ENCODE results near the gene PCCA.

PCCA gene

DNA sequence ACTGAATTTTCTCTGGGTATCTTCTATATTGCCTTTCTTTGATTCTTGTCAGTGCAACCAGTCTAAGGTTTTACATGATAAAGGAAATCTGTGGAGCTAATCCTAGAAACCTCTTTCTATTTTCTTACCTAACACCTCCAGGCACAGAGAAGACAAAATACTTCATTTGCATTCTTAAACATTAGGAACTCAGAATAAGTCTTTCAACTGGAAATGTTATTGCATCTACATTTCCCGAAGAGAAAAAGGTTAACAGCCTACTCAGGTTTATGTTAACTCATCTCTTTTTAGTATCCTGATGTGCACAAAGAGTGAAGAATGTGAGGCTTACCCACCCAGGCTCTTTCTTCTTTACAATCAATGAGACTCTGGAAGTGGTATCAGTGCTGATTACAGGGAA lies 106.7 kb downstream of the PCCA start:
- Histone ChIP-seq H3K4me3 (ENCODE audit: low read length in 2 of 2) (no peak overlapping the region), H3K27me3 (ENCODE audit: control insufficient read depth in 1 of 2, insufficient read depth in 2 of 2, low read length in 2 of 2) (no peaks in the 10 kb centered on the region), H3K36me3 (ENCODE audit: control insufficient read depth in 2 of 2, insufficient read depth in 2 of 2, low read length in 2 of 2) (no peaks in the 10 kb centered on the region), H3K9me3 (ENCODE audit: control insufficient read depth in 2 of 2, low read length in 2 of 2) (no peaks in the 10 kb centered on the region), H3K9ac (ENCODE audit: low read length in 2 of 2) (no peak overlapping the region), H3K4me1 (ENCODE audit: control insufficient read depth, insufficient read depth, low read length) (no peaks in the 10 kb centered on the region), H3K27ac (ENCODE audit: low read length) (no peak overlapping the region)

GRCh38 chr13:100196375-100196774 lies 107.5 kb downstream of the PCCA start:
- Histone ChIP-seq H3K27ac (ENCODE audit: low read length) (no peak overlapping the region), H3K36me3 (ENCODE audit: control insufficient read depth in 2 of 2, insufficient read depth in 2 of 2, low read length in 2 of 2) (no peaks in the 10 kb centered on the region), H3K9ac (ENCODE audit: low read length in 2 of 2) (no peak overlapping the region), H3K27me3 (ENCODE audit: control insufficient read depth in 1 of 2, insufficient read depth in 2 of 2, low read length in 2 of 2) (no peaks in the 10 kb centered on the region), H3K4me1 (ENCODE audit: control insufficient read depth, insufficient read depth, low read length) (no peaks in the 10 kb centered on the region), H3K4me3 (ENCODE audit: low read length in 2 of 2) (no peak overlapping the region), H3K9me3 (ENCODE audit: control insufficient read depth in 2 of 2, low read length in 2 of 2) (no peaks in the 10 kb centered on the region)

DNA sequence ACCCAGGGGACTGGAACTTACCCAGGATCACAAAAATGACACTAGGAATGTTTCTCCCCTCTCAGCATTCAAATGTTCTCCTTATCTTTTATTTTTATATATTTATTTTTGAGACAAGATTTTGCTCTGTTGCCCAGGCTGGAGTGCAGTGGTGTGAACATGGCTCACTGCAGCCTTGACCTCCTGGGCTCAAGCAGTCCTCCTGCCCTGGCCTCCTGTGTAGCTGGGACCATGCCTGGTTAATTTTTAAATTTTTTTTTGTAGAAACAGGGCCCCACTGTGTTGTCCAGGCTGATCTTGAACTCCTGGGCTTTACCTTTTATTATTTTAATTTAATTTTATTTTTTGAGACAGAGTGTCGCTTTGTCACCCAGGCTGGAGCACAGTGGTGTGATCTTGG lies 108.2 kb downstream of the PCCA start:
- no peaks in the 10 kb centered on the region for H3K4me1 ChIP-seq (ENCODE audit: control insufficient read depth, insufficient read depth, low read length)
- no peak overlapping the region for H3K9ac ChIP-seq (ENCODE audit: low read length in 2 of 2)
- H3K27ac ChIP-seq (ENCODE audit: low read length), result no peak overlapping the region

DNA sequence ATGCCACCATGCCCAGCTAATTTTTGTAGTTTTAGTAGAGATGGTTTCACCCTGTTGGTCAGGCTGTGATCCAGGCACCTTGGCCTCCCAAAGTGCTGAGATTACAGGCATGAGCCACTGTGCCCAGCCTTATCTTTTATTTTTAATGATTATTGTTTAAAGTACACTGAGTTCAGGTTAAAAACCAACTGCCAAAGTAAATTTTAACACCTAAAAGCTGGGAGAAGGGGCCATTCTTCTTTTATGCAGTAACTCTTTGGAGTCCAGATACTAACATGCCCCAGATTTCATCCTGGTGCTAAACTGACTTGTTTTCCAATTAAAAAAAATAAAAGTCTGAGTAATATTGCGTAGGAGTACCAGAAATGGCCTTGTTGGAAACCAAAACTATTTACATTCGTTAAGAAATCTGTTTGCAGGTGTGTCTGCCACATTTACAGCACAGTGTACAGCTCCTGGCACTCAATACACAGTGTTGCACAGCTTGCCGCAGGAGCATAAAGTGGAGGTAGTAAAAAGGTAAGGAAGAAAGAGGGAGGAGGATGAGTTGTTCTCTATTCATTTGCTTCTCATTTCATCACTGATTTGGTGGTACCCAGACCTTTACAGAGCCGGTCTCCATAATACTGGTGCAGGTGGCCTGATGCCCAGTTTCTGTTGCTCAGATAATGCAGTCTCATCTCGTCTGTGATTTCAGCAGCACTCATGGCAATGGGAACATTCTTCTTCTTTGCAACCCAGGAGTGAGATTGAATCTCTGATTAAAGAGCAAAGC lies 108.9 kb downstream of the PCCA start:
- Histone ChIP-seq H3K27ac (ENCODE audit: low read length) (no peak overlapping the region), H3K4me3 (ENCODE audit: low read length in 2 of 2) (no peak overlapping the region), H3K9ac (ENCODE audit: low read length in 2 of 2) (no peak overlapping the region), H3K9me3 (ENCODE audit: control insufficient read depth in 2 of 2, low read length in 2 of 2) (no peaks in the 10 kb centered on the region), H3K27me3 (ENCODE audit: control insufficient read depth in 1 of 2, insufficient read depth in 2 of 2, low read length in 2 of 2) (no peaks in the 10 kb centered on the region), H3K36me3 (ENCODE audit: control insufficient read depth in 2 of 2, insufficient read depth in 2 of 2, low read length in 2 of 2) (no peaks in the 10 kb centered on the region), H3K4me1 (ENCODE audit: control insufficient read depth, insufficient read depth, low read length) (no peaks in the 10 kb centered on the region)

More for the DNA sequence above, 108.2 kb downstream of the PCCA start:
- H3K4me3 ChIP-seq (ENCODE audit: low read length in 2 of 2), result no peak overlapping the region
- H3K36me3 ChIP-seq (ENCODE audit: control insufficient read depth in 2 of 2, insufficient read depth in 2 of 2, low read length in 2 of 2), result no peaks in the 10 kb centered on the region
- no peaks in the 10 kb centered on the region for H3K27me3 ChIP-seq (ENCODE audit: control insufficient read depth in 1 of 2, insufficient read depth in 2 of 2, low read length in 2 of 2)
- no peaks in the 10 kb centered on the region for H3K9me3 ChIP-seq (ENCODE audit: control insufficient read depth in 2 of 2, low read length in 2 of 2)

GRCh38 chr13:100203696-100204367 lies 114.9 kb downstream of the PCCA start:
- no peak overlapping the region for H3K27ac ChIP-seq (ENCODE audit: low read length)
- no peak overlapping the region for H3K4me3 ChIP-seq (ENCODE audit: low read length in 2 of 2)
- no peaks in the 10 kb centered on the region for H3K9me3 ChIP-seq (ENCODE audit: control insufficient read depth in 2 of 2, low read length in 2 of 2)
- H3K36me3 ChIP-seq (ENCODE audit: control insufficient read depth in 2 of 2, insufficient read depth in 2 of 2, low read length in 2 of 2), result no peaks in the 10 kb centered on the region
- no peaks in the 10 kb centered on the region for H3K27me3 ChIP-seq (ENCODE audit: control insufficient read depth in 1 of 2, insufficient read depth in 2 of 2, low read length in 2 of 2)
- H3K4me1 ChIP-seq (ENCODE audit: control insufficient read depth, insufficient read depth, low read length), result no peaks in the 10 kb centered on the region
- H3K9ac ChIP-seq (ENCODE audit: low read length in 2 of 2), result no peak overlapping the region

DNA sequence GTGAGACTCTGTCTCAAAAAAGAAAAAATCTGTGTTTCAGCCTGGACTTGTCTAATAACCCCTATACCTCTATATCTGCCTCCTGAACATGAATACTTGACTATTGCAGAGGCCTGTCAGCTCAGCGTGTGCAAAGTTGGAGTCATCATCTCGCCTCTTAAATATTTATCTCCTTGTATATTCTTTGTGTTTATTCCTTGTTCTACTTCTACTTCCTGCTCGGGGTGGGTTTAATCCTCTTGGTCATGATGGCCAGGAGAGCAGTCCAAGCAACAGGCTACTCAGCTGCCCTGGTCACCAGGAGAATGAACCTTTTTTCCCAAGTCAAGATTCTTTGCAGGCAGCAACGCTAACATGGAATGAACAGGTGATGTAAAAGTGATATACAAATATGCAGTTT lies 119.1 kb downstream of the PCCA start:
- H3K27ac ChIP-seq (ENCODE audit: low read length), result no peak overlapping the region
- no peaks in the 10 kb centered on the region for H3K27me3 ChIP-seq (ENCODE audit: control insufficient read depth in 1 of 2, insufficient read depth in 2 of 2, low read length in 2 of 2)
- no peaks in the 10 kb centered on the region for H3K36me3 ChIP-seq (ENCODE audit: control insufficient read depth in 2 of 2, insufficient read depth in 2 of 2, low read length in 2 of 2)
- H3K9me3 ChIP-seq (ENCODE audit: control insufficient read depth in 2 of 2, low read length in 2 of 2), result peaks cover 0 to 3% of the 10 kb centered on the region in 2 donors
- no peak overlapping the region for H3K4me3 ChIP-seq (ENCODE audit: low read length in 2 of 2)
- H3K9ac ChIP-seq (ENCODE audit: low read length in 2 of 2), result no peak overlapping the region
- H3K4me1 ChIP-seq (ENCODE audit: control insufficient read depth, insufficient read depth, low read length), result no peaks in the 10 kb centered on the region

DNA sequence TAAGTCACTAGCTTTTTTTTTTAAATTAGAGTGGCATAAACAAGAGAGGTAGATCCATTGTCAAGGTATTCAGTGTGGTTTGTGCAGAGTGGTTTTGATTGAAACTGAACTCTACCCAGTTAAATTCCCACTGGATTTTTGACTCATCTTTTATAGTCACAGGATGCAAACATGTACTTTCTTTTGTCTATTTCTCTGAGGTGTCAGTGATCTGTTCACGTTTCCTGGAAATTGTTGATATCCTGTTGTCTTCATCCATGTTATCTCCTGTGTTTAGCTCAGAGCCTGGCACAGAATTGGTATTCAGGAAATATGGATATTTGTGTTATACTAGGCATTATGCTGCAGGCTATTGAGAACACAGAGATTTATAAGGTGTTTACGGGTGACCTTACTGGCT lies 119.7 kb downstream of the PCCA start:
- no peak overlapping the region for H3K4me3 ChIP-seq (ENCODE audit: low read length in 2 of 2)
- H3K4me1 ChIP-seq (ENCODE audit: control insufficient read depth, insufficient read depth, low read length), result no peaks in the 10 kb centered on the region
- no peak overlapping the region for H3K27ac ChIP-seq (ENCODE audit: low read length)
- H3K27me3 ChIP-seq (ENCODE audit: control insufficient read depth in 1 of 2, insufficient read depth in 2 of 2, low read length in 2 of 2), result no peaks in the 10 kb centered on the region
- peaks cover 0 to 3% of the 10 kb centered on the region in 2 donors for H3K9me3 ChIP-seq (ENCODE audit: control insufficient read depth in 2 of 2, low read length in 2 of 2)
- H3K36me3 ChIP-seq (ENCODE audit: control insufficient read depth in 2 of 2, insufficient read depth in 2 of 2, low read length in 2 of 2), result no peaks in the 10 kb centered on the region
- no peak overlapping the region for H3K9ac ChIP-seq (ENCODE audit: low read length in 2 of 2)

DNA sequence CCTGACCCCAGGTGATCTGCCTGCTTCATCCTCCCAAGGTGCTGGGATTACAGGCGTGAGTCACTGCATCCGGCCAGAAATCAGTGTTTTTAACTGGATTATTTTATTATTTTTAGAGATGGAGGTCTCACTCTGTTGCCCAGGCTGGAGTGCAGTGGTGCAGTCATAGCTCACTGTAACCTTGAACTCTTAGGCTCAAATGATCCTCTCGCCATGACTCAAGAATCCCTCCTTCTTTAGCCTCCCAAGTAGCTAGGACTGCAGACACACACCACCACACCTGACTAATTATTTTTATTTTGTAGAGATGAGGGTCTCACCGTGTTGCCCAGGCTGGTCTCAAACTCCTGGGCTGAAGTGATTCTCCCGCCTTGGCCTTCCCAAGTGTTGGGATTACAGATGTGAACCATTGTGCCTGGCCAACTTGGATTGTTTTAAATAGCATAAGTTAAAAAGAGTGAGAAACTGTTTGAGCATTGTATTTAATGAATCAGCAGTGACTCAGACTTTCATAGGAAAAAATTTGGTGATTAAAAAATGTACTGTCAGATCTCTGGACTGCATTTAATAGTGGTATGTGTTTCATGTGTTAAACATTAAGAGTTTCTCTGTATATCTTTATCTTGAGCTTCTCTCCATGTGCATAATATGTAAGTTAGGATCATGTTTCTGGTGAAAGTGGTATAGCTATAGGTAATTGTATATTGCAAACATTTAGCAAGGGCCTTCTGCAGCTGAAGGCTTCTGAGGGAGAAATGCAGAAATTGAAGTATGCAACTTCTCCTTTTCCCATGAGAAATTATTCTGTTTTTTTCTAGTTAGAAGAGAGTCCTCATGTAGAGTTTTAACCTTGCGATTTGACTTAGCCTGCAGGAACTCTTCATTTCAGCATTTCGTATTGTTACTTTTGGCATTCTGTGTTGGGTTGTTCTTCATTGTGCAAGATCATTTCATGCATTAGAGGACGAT lies 121.2 kb downstream of the PCCA start:
- no peaks in the 10 kb centered on the region for H3K36me3 ChIP-seq (ENCODE audit: control insufficient read depth in 2 of 2, insufficient read depth in 2 of 2, low read length in 2 of 2)
- no peak overlapping the region for H3K27ac ChIP-seq (ENCODE audit: low read length)
- no peak overlapping the region for H3K9ac ChIP-seq (ENCODE audit: low read length in 2 of 2)
- H3K4me3 ChIP-seq (ENCODE audit: low read length in 2 of 2), result no peak overlapping the region
- no peaks in the 10 kb centered on the region for H3K27me3 ChIP-seq (ENCODE audit: control insufficient read depth in 1 of 2, insufficient read depth in 2 of 2, low read length in 2 of 2)
- H3K4me1 ChIP-seq (ENCODE audit: control insufficient read depth, insufficient read depth, low read length), result no peaks in the 10 kb centered on the region
- peaks cover 0 to 3% of the 10 kb centered on the region in 2 donors for H3K9me3 ChIP-seq (ENCODE audit: control insufficient read depth in 2 of 2, low read length in 2 of 2)

GRCh38 chr13:100211016-100211710 lies 122.3 kb downstream of the PCCA start:
- no peak overlapping the region for H3K27ac ChIP-seq (ENCODE audit: low read length)
- no peak overlapping the region for H3K9ac ChIP-seq (ENCODE audit: low read length in 2 of 2)
- no peaks in the 10 kb centered on the region for H3K4me1 ChIP-seq (ENCODE audit: control insufficient read depth, insufficient read depth, low read length)
- no peaks in the 10 kb centered on the region for H3K27me3 ChIP-seq (ENCODE audit: control insufficient read depth in 1 of 2, insufficient read depth in 2 of 2, low read length in 2 of 2)
- H3K9me3 ChIP-seq (ENCODE audit: control insufficient read depth in 2 of 2, low read length in 2 of 2), result peaks cover 0 to 3% of the 10 kb centered on the region in 2 donors
- no peaks in the 10 kb centered on the region for H3K36me3 ChIP-seq (ENCODE audit: control insufficient read depth in 2 of 2, insufficient read depth in 2 of 2, low read length in 2 of 2)
- H3K4me3 ChIP-seq (ENCODE audit: low read length in 2 of 2), result no peak overlapping the region

DNA sequence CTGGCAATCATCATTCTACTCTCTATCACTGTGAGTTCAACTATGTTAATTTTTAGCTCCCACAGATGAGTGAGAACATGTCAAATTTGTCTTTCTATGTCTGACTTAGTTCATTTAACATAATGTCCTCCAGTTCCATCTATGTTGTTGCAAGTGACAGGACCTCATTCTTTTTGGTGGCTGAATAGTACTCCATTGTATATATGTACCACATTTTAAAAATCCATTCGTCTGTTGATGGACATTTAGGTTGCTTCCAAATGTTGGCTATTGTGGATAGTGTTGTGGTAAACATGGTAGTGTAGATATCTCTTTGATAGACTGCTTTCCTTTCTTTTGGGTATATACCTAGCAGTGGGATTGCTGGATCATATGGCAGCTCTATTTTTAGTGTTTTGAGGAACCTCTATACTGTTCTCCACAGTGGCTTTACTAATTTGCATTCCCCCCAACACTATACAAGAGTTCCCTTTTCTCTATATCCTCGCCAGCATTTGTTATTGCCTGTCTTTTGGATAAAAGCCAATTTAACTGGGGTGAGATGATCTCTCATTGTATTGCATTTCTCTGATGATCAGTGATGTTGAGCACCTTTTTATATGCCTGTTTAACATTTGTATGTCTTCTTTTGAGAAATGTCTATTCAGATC lies 124.1 kb downstream of the PCCA start:
- Histone ChIP-seq H3K4me3 (ENCODE audit: low read length in 2 of 2) (no peak overlapping the region), H3K36me3 (ENCODE audit: control insufficient read depth in 2 of 2, insufficient read depth in 2 of 2, low read length in 2 of 2) (peaks cover 0 to 2% of the 10 kb centered on the region in 2 donors), H3K9me3 (ENCODE audit: control insufficient read depth in 2 of 2, low read length in 2 of 2) (peaks cover 0 to 3% of the 10 kb centered on the region in 2 donors), H3K27ac (ENCODE audit: low read length) (no peak overlapping the region), H3K27me3 (ENCODE audit: control insufficient read depth in 1 of 2, insufficient read depth in 2 of 2, low read length in 2 of 2) (no peaks in the 10 kb centered on the region), H3K9ac (ENCODE audit: low read length in 2 of 2) (no peak overlapping the region), H3K4me1 (ENCODE audit: control insufficient read depth, insufficient read depth, low read length) (no peaks in the 10 kb centered on the region)

All from stomach smooth muscle (tissue), 2 donors.